Measurements from ENCODE around the gene SYAP1.
A peak's percentile ranks its signal among the peaks of the same experiment; 100 is the strongest.
"Not testable (repeated sequence)": the region's sequence is repeated elsewhere in the genome, so short reads cannot be mapped to it uniquely, and the experiment has no call there.

The SYAP1 gene

DNA sequence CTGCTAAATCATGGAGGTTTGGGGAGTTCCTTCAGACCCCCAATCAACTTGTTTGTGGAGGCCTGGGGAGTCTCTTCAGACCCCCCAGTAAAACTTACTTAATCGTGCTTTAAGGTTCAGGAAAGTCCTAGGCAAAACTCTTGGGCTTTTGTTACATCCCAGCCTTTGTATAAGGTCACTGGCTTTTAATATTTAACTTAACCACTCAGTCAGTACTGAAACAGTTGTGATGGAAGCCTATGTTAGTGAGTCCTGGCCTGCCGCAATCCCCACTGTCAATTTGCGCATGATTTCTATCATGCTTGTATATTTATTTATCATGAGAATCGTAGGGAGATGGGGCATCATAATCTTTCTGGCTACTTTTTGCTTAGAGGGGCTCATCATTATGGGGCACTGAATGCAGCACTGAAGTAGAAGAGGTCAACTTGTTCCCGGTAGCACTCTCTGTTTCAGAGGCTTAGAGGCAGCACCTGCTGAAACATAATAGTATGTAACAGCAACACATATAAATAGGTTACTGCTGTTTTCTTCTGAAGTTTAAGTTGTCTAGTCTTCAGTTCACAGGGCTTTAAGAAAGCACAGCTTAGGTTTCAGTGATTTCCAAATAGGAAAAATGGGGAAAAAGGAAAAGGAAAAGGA is 7.1 kb downstream of the SYAP1 start:
- DNase-seq: not testable (repeated sequence)

DNA sequence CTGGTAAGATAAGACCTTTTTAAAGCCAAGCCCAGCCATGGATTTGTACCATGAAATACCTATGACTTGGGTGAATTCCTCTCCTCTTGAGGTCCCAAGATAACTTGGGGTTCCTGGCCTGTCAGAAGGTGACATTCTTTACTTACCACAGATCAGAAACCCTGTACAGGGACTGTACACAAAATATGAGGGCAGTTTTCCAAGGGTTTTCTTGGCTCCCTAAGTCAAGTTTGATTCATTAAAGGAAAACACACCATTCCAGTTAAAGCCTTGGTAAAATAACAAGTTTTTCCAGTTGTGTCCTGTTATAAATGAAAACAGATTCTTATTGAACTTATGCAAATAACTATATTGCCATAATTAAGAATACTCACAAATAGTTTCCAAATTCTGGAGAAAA is 8.2 kb downstream of the SYAP1 start:
- DNase-seq: no peak

DNA sequence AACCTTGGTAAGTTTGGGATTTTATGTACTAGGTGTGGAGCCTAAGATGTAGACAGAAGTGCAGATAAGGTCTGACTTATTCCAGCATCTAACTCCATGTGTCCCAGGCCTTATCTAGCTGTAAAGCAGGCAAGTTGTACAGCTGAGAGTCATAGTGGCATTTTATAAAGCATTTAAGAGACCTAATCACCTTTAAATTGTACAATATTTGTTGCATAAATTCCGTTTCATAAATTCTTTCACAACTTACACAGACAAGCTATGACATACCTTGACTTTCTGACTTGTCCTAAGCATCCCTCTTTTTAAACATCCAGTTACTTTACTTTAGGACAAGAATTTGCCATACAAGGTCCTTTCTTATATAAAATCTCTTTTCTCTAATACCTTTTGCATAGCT is 11.0 kb downstream of the SYAP1 start:
- no peak for DNase-seq

DNA sequence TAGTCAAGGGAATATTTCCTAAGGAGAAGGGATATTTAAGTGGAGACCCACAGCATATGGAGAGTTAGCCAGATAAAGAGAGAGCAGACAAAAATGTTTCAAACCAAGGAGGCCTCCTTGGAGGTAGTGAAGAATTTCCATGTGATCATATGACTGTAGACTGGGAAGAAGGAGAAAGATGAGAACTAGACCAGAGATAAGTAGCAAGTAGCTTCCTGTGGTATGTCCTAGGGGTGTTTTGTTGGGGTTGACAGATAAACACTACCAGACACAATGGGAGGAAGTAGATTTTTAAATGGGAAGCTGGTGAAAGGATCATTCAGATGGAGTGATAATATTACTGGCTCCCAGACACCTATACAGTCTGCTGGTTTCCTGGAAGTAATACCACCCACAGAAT is 13.6 kb downstream of the SYAP1 start:
- DNase-seq: no peak

DNA sequence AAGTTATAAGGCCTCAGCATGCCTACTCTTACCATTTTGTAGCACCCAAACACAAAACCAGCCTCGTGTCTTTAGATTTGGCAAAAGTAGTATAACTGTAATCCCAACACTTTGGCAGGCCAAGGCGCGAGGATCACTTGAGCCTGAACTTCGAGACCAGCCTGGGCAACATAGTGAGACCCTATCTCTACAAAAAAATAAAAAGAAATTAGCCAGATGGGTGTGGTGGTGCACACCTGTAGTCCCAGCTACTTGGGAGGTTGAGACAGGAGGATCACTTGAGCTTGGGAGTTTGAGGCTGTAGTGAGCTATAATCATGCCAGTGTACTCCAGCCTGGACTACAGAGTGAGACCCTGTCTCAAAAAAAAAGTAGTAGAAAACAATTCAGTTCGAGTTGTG is 17.6 kb downstream of the SYAP1 start:
- DNase-seq: no peak

DNA sequence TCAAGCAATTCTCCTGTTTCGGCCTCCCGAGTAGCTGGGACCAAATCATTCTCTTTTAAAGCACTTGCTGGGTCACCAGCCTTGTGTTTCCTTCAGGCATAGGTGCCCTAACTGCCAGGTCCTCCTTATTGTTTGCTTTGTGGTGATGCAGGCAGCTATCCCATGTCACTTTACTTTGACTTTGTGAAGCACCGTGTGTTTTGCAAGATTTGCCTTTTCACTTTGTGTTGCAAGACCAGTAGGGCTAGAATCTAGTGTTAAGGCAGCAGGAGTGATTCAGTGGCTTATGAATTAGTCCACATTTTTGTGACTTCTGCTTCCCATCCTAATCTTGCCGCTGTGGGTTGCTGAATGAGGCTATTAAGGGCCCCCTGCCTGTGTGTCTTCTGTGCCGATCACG is 20.2 kb downstream of the SYAP1 start:
- no peak for DNase-seq

DNA sequence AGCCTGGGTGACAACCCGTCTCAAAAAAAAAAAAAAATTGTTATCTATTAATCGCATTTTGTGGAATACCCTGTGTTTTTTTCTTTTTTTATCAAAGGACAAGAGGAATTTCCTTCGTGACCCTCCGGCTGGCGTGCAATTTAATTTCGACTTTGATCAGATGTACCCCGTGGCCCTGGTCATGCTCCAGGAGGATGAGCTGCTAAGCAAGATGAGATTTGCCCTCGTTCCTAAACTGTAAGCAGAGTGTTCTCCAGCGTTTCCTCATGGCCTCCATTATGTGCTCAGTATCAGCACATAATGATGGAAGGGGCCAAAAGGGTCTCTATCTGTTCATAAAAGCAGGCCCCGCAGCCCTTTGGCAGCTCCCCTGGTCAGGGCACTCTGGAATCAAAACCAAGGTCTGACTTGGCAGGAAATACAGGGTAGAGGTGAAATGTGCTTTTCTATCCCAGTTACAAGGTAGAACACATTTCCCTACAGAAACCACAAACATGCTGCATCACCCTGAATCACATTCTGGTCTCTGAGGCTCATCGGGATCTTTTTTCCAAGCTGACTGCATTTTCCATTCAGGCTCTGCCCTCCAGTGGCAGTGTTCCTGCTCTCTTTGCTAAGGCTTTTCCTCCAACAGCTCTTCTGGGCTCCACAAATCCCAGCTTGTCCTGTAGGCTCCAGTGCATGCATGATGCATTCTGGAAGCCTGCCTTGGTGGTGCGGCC is 24.4 kb downstream of the SYAP1 start:
- no peak for DNase-seq

DNA sequence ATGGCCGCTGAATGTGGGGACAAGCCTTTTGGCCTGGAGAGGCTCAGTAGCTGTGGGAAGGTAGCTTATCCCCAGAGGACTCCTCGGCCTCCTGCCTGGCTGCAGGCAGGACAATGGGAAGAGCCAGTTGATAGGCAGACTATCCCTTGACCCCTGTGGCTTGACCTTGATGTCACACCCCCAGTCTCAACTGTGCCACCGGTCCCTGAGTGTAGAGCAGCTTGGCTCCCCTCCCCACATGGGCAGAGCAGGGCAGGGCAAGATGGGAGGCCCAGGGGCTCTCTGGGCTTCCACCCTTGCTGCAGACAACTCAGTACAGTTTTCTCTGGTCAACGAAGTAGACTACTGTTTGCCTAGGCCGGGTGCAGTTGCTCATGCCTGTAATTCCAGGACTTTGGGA is 25.7 kb downstream of the SYAP1 start:
- no peak for DNase-seq

DNA sequence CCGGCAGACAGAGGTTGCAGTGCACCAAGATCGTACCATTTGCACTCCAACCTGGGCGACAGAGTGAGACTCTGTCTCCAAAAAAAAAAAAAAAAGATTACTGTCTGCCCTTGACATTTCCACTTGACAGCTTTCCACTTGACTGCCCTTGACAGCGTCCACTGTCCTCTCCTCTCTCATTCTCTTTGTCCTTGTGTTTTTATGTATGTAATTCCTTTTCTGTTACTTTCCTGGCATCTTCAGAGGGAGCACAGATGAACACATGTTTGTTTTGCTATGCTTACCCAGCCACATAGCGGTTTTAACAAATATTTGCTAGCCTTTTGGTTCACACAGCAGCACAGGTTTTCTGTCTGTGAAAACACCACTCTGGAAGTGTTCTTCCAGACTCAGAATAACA is 26.2 kb downstream of the SYAP1 start:
- no peak for DNase-seq

DNA sequence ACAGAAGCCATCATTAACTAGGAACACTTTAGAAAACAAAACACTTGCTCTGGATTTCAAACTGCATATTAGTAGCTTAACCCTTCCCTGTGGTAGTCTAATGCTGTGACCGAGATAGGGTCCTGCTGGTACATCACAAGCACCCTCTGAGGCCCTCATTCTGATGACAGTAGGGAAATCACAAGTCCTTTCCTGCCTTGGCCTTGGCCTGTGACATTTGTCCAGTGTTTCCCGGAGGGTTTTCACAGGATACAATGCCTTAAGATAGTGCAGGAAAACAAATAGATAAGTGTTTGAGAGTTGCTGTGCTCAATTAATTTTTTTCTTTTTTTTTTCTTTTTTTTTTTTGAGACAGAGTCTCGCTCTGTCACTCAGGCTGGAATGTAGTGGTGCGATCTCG is 29.0 kb downstream of the SYAP1 start:
- no peak for DNase-seq

DNA sequence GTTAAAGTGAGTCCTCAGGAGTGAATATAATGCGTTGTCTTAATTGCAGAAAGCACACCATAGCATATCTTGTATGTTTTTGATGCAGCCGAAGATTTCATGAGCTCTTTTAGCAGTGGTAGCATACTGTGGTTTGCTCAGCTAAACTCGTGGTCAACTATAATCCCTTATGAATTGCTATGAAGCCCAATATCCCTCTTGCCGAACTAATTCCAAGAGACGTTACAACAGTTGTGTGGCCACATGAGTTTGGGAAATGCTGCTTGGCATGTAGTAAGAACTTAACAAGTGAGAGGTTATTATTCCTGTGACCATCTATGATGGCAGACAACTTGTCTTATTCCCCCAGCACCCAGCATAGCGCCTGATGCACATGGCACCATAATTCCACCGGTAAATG is 30.7 kb downstream of the SYAP1 start:
- DNase-seq: no peak

DNA sequence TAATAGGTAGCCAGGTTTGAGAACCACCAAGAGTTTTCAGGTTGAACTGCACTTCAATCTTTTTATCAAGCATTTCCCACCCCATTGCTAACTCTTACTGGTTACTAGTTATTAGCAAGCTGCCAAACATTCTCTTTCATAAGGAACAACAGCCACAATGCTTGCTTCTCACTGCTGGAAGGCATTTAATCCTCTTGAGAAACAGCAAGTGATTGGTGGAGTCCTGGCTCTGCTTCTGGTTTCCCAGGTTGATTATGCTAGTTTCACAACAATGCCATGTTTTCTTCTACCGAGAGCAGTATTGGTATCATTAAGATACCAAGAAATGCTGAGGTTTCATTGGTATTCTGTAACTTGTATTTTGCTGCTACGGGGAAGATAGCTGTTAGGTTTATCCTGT is 34.6 kb downstream of the SYAP1 start:
- DNase-seq: no peak

DNA sequence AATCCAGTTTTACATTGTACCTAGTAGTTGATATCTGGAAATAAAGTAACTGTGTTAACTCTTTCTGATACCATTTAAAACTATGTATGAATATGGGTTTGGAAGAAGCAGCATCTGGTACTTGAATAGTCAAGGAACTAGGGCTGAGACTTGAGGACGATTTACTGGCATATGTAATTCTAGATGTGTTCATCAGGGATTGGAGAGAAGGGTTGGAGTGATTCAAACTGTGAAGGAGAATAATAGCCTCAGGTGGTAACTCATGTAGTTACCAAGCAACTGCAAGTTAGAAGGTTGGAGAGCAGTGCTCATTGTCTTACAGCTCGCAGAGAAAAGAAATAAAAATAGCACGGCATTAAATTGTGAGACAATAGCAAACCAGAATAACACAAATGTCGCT is 37.3 kb downstream of the SYAP1 start:
- peak; percentile 50 for DNase-seq

DNA sequence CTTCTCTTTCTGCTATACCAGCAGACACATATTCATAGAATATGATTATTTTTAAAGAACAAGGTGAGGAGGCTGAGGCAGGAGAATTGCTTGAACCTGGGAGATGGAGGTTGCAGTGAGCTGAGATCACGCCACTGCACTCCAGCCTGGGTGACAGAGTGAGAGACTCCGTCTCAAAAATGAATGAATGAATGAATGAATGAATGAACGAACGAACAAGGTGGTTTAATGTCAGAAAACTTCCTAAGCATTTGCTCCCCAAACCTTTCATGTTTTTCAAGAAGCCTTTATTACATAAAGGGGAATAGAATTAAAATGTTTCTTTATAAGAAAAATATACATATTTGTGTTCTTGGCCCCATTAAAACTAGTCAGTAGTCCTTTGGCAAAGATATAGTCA is 42.1 kb downstream of the SYAP1 start:
- not testable (repeated sequence) for DNase-seq

DNA sequence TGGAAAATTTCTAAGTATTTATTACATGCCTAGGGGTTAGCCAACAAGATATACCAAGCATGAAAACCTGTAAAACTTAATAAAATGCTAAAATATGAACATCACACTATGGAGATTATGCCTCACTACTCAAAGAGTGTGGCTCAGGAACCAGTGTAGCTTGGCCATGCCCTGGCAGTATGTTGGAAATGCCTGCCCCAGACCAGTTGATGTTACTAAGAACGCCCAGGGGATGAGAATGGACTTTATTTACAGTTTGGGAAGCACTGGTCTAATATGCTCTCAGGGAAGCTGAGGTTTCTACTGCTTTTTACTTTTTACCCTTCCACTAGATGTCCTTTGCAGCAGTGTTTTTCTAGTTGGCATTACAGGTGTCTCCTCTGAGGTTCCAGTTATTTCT is 43.2 kb downstream of the SYAP1 start:
- DNase-seq: no peak

DNA sequence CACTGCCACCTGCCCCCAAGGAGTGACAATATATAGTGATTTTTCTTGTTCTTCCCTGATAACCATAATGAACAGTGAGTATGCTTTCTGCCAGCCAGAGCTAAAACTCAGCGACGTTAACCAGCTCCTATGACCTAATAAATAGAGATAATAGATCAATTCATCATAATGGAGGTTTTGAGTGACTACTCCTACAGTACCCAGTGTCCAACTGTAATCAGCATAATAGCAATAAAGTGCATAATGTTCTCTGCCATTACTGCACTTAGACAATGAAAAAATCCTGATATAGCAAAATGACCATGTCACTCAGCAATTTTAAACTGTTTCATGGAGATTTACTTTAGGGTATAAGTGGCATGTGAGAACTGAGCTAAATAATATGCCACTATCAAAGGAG is 46.2 kb downstream of the SYAP1 start:
- DNase-seq: peak; percentile 76

DNA sequence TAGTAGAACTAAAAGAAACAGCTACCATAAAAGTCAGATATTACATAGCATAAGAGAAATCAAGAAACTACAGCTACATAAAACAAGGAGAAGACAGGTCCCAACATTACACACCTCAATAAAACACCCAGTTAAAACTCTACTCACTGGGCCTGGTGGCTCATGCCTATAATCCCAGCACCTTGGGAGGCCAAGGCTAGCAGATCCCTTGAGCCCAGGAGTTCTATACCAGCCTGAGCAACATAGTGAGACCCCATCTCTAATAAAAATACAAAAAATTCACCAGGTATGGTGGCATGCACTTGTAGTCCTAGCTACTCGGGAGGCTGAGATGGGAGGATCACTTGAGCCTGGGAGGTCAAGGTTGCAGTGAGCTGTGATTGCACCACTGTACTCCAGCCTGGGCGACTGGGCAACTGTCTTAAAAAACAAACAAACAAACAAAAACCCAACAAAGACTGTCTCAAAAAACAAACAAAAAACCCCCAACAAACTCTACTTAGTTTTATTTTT is 51.6 kb downstream of the SYAP1 start:
- DNase-seq: no peak

DNA sequence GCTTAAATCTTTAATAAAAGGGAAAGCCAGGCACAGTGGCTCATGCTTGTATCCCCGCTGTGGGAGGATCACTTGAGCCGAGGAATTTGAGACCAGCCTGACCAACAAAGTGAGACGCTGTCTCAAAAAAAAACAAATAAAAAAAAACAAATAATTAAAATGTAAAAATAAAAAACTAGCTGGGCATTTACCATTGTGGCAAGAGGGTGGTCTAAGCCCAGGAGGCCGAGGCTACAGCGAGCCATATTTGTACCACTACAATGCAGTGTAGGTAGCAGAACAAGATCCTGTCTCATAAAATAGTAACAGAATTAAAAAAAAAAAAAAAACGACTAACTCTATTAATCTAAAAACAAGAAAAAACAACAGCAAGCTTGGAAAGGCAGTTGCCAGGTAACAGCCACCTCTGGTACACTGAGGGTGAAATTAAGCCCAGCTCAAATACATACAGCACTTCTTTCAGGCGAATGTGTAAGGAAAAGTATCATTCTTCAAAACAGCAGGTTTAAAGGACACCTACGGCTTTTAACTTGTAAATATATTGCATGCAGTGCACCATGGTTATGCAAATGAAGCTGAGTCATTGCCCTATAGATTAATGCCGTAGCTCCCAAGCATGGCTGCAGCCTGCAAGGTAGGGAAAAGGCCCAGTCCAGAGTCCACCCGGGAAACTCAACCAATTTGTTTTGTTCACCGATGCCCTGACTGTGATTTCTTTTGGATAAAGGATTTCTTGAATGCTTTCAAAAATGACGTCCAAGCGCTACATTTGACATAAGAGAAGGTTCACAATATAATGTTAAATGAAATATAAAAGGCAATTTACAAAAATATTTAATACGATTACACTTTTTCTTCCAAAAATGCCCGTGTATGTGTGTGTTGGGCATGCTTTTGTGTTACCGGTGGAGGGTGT is 52.3 kb downstream of the SYAP1 start:
- DNase-seq: no peak

DNA sequence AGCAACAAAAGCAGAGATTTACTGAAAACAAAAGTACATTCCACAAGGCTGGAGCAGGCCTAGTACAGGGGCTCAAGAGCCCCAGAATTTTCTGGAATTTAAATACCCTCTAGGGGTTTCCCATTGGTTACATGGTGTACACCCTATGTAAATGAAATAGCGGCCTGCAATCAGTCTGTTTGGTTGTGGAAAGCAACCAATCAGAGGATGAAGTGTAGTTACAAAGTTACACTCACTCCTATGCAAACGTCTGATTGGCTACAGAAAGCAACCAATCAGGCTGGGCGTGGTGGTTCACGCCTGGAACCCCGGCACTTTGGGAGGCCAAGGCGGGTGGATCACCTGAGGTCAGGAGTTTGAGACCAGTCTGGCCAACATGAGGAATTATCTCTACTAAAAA is 53.0 kb downstream of the SYAP1 start:
- no peak for DNase-seq

DNA sequence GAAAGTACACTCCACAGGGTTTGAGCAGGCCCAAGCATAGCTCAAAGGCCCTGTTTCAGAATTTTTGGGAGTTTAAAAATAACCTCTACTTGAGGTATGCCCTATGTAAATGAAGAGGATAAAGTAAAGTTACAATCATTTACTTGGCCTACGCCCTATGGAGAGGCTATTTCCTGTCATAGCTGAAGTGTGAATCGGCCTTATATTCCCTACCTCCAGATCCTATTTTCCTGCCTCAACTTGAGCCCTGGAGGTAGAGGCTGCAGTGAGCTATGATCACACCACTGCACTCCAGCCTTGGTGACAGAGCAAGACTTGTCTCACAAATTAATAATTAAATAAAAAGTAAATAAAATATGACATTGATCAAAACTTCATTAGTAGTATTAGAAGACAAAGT is 55.3 kb downstream of the SYAP1 start:
- no peak for DNase-seq

DNA sequence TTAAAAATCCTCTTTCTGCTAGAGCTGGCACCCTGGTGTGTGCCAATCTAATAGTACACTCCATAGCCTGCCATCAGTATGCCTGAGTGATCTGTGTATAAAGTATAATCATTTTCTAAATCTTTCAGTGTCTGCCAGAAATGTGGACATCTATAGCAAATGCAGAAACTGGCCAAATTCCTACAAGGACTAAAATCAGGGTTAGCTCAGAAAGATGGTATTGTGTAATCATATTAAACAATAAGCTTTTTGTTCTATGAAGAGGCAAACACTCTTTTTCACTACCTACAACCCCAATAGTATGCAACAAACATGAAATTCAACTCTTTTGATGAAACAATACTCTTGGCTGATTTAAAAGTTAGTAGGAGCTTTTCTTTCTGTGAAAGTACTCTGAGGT is 59.1 kb downstream of the SYAP1 start:
- DNase-seq: no peak

DNA sequence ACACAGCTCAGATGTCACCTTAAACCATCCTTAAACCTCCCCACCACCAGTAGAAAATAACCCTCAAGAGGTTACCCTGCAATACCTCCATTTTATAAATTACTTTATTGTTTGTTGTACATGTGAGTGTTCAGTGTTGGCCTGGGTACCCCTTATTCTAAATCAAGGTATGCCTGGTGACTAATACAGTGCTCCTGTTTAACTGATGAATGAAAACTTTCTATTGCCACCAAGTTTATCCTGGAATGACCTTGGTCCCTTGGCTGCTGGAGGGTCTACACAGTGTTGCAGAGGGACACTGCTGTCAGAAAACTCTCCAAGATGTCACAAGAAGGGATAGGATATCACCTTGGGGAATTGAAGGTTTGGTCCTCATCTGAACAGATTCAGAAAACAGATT is 59.6 kb downstream of the SYAP1 start:
- DNase-seq: no peak

DNA sequence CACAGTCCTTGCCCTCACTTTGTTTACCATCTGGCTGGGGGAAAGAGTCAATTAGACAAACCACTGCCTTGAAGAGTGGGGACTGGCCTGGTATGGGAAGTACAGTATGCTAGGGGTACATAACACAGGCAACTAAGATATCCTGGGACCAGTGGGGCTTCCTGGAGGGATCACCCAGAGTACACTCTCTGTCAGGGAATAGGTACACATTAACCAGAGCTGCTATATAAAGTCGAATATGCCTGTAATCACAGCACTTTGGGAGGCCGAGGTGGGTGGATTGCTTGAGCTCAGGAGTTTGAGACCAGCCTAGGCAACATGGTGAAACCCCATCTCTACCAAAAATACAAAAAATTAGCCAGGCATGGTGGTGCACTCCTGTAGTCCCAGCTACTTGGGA is 60.4 kb downstream of the SYAP1 start:
- DNase-seq: not testable (repeated sequence)

DNA sequence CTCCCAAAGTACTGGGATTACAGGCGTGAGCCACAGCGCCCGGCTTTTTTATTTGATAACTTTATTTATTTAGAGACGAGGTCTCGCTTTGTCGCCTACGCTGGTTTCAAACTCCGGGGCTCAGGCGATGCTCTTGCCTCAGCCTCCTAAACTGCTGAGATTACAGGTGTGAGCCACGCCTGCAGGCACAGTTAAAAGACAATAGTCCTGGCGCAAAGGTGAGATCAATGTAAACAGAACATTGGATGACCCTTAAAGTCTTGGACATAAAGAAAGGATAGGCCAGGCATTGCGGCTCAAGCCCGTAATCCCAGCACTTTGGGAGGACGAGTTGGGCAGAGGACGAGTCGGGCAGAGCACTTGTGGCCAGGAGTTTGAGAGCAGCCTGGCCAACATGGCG is 64.0 kb downstream of the SYAP1 start:
- no peak for DNase-seq

Data from NCI-H1436 (cell line).